Calu3 (cell line): ENCODE results near the gene CASR. TPM values are rescaled to one million over a fixed set of nuclear protein-coding genes. Genes with fewer than 3 reads are reported as not detected.

Experiments used
- BruUV-seq: library from RNA; stranded (reverse); fragments of 400-500 nt; replicated peaks from 2 replicates; lab custom pipeline; 2021; lab: Mats Ljungman, UMichigan
- CTCF ChIA-PET: fragments of 300-600 bp; sonication (Branson Sonifier 250); formaldehyde crosslinking; loops from one replicate; lab custom pipeline; 2022; ENCODE audit warnings: antibody characterized with exemption; lab: Charles Lee
- DNase-seq: peaks from one replicate; pipeline ENCODE4 v3.0.0; 2022
- H3K27ac Mint-ChIP-seq: one replicate; pipeline ENCODE4 v1.8.0; 2022; ENCODE audit warnings: mixed read lengths; ENCODE audit not compliant: unreplicated experiment
- H3K27me3 Mint-ChIP-seq: one replicate; pipeline ENCODE4 v1.8.0; 2022; ENCODE audit warnings: mixed read lengths; ENCODE audit not compliant: unreplicated experiment
- H3K36me3 Mint-ChIP-seq: one replicate; pipeline ENCODE4 v1.8.0; 2022; ENCODE audit warnings: mild to moderate bottlenecking, moderate library complexity, mixed read lengths; ENCODE audit not compliant: insufficient read depth, unreplicated experiment
- H3K4me1 Mint-ChIP-seq: one replicate; pipeline ENCODE4 v1.8.0; 2022; ENCODE audit warnings: mild to moderate bottlenecking, low read depth, mixed read lengths; ENCODE audit not compliant: unreplicated experiment
- H3K4me3 Mint-ChIP-seq: one replicate; pipeline ENCODE4 v1.8.0; 2022; ENCODE audit warnings: mild to moderate bottlenecking, low read depth, moderate library complexity, mixed read lengths; ENCODE audit not compliant: unreplicated experiment
- H3K9me3 Mint-ChIP-seq: one replicate; pipeline ENCODE4 v1.8.0; 2022; ENCODE audit warnings: low read depth, mixed read lengths; ENCODE audit not compliant: unreplicated experiment
- intact Hi-C: fragments of 100-400 bp; cut with micrococcal nuclease; formaldehyde crosslinking; loops from one replicate; pipeline ENCODE4 v1.10.0; 2022; ENCODE audit not compliant: unreplicated experiment
- total RNA-seq: library from RNA; stranded (reverse); gene quantifications from 2 replicates; pipeline ENCODE4 v1.2.3, GENCODE V29; 2022
- TF ChIP-seq, protein P1 (sequence below): fragments of 200-600 bp; IDR thresholded peaks from one replicate; pipeline ENCODE4 v1.8.0; 2022; ENCODE audit warnings: antibody characterized with exemption; ENCODE audit not compliant: unreplicated experiment

Gene CASR
- total RNA-seq, 1 experiment from 2014 or later: 2.3 TPM

DNA sequence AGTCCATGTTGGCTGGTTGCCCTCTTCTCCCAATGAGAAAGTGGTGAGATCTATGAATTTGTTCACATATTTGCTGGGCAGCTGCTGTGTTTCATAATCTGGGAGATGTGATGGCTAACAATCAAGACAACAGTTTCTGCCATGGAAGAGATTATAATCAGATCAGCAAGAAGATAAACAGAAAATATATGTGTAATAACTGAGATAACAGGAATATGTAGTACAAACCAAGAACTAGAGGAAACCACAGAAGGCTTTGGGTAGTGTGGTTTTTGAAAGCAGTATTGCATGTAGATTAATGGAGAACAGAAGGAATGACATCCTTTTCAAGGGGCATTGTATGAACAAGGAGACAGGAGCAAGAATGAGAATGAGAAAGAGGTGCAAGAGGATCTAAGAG lies 129.4 kb downstream of the CASR start:
- CTCF ChIA-PET: interaction anchor here (0.7 kb wide), 1 partner anchor 18 kb away, joined by 3 read pairs; no protein-coding TSS in a partner anchor
- Mint-ChIP-seq H3K36me3 (peaks cover 4% of the 10 kb centered on the region), H3K4me1 (peaks cover 11% of the 10 kb centered on the region), H3K4me3 (no peak overlapping the region), H3K27me3 (no peaks in the 10 kb centered on the region), H3K27ac (no peak overlapping the region), H3K9me3 (peaks cover 2% of the 10 kb centered on the region)
- BruUV-seq: no TSS peak
- intact Hi-C loops: no loop called here
- TF ChIP-seq, protein P1, sequence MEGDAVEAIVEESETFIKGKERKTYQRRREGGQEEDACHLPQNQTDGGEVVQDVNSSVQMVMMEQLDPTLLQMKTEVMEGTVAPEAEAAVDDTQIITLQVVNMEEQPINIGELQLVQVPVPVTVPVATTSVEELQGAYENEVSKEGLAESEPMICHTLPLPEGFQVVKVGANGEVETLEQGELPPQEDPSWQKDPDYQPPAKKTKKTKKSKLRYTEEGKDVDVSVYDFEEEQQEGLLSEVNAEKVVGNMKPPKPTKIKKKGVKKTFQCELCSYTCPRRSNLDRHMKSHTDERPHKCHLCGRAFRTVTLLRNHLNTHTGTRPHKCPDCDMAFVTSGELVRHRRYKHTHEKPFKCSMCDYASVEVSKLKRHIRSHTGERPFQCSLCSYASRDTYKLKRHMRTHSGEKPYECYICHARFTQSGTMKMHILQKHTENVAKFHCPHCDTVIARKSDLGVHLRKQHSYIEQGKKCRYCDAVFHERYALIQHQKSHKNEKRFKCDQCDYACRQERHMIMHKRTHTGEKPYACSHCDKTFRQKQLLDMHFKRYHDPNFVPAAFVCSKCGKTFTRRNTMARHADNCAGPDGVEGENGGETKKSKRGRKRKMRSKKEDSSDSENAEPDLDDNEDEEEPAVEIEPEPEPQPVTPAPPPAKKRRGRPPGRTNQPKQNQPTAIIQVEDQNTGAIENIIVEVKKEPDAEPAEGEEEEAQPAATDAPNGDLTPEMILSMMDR: no peak
- DNase-seq: no peak

DNA sequence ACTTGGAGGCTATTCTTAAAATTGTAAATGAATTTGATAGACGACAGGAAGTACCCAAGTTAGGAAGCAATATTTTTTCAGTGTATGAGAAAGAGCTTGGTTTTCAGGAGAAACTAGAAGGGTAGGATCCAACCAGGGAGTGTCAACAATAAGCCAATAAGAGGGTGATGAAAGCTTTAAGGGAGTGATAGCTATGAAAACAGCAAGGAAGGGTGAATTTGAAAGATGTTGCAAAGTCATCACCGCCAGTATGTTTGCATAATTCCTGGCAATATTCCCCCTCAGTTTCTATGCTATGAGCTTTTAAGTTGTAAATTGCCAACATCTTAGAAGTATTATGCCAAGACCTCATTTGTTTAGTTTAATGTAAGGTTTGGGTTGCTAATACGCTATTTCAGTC lies 129.8 kb downstream of the CASR start:
- peaks cover 4% of the 10 kb centered on the region for H3K36me3 Mint-ChIP-seq
- TF ChIP-seq, protein P1: no peak
- no TSS peak for BruUV-seq
- CTCF ChIA-PET: no interaction called here
- peaks cover 15% of the 10 kb centered on the region for H3K4me1 Mint-ChIP-seq
- intact Hi-C loops: no loop called here
- no peak overlapping the region for H3K4me3 Mint-ChIP-seq
- no peaks in the 10 kb centered on the region for H3K27me3 Mint-ChIP-seq
- no peak overlapping the region for H3K27ac Mint-ChIP-seq
- no peak for DNase-seq
- H3K9me3 Mint-ChIP-seq: peaks cover 2% of the 10 kb centered on the region

DNA sequence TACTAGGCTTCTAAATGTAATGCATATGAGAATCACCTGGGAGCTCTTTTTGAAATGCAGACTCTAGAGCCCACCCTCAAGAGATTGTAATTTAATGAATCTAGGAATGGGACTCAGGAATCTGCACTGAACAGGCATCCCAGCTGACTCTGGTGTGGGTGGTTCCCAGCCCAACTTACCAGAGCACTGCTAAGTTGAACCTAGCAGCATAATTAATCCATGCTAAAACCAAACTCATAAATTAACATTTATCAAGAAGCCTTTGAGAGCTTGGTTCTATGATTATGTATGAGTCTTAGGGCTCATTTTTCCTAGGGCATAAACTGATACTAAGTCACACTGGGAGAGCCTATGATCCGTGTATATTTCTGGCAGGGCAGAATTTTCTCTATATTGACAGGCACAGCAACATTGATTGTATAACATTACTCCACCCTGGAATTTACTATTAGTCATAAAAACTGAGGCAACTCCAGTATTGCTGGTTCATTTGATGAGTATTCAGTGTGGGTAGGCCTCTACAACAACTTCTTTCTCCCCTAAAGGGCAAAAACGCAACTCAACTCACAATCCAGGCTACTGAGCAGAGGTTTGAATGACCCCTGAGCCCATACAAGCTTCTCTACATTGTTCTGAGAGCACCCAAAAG lies 130.9 kb downstream of the CASR start:
- peaks cover 4% of the 10 kb centered on the region for H3K36me3 Mint-ChIP-seq
- TF ChIP-seq, protein P1: no peak
- H3K27ac Mint-ChIP-seq: no peak overlapping the region
- peaks cover 4% of the 10 kb centered on the region for H3K9me3 Mint-ChIP-seq
- no peak overlapping the region for H3K4me3 Mint-ChIP-seq
- intact Hi-C loops: no loop called here
- no peak for DNase-seq
- CTCF ChIA-PET: no interaction called here
- no peaks in the 10 kb centered on the region for H3K27me3 Mint-ChIP-seq
- peaks cover 25% of the 10 kb centered on the region for H3K4me1 Mint-ChIP-seq
- no TSS peak for BruUV-seq

DNA sequence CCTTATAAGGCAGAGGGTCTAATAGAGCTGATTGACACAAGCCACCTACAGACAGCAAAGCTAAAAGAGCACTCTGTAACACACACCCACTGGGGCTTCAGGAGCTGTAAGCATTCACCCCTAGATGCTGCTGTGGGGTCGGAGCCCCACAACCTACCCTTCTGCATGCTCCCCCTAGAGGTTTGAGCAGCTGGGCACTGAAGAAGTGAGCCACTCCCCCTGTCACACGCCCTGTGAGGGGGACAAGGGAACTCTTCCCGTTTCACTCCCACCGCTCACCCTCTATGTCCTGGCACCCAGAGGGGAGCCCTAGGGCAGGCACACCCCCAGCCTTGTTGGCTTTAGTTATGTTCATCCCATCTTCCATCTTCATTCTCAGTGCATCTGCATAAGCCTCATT lies 132.2 kb downstream of the CASR start:
- Mint-ChIP-seq H3K9me3 (peaks cover 4% of the 10 kb centered on the region), H3K4me1 (peaks cover 21% of the 10 kb centered on the region), H3K4me3 (no peak overlapping the region), H3K36me3 (peaks cover 4% of the 10 kb centered on the region), H3K27ac (no peak overlapping the region), H3K27me3 (no peaks in the 10 kb centered on the region)
- intact Hi-C loops: no loop called here
- CTCF ChIA-PET: interaction anchor here (0.9 kb wide), 1 partner anchor 9 kb away, joined by 3 read pairs; no protein-coding TSS in a partner anchor
- TF ChIP-seq, protein P1: no peak
- BruUV-seq: no TSS peak
- DNase-seq: no peak
